Liver (tissue), 9 donors: ENCODE data around the gene EGFLAM. TPM values are rescaled to one million over a fixed set of nuclear protein-coding genes. Genes with fewer than 3 reads are reported as not detected.

Source experiments
- DNase-seq: peaks from one replicate; pipeline ENCODE4 v3.0.0-alpha.2; 2017; ENCODE audit warnings: low spot score
- H3K27ac ChIP-seq, 2 donors: one replicate each; pipeline ENCODE4 v1.7.0; 2013; ENCODE audit warnings: inconsistent platforms in 2 of 2, low read length in 2 of 2, control low read depth in 1 of 2, low read depth in 1 of 2, mild to moderate bottlenecking in 1 of 2
- H3K27me3 ChIP-seq, 4 donors: one replicate each; pipeline versions ENCODE4 v1.6.1 to v1.7.0; 2013; ENCODE audit warnings: low read length in 3 of 4, inconsistent platforms in 1 of 4, mild to moderate bottlenecking in 1 of 4, moderate library complexity in 1 of 4; ENCODE audit not compliant: control insufficient read depth in 4 of 4, insufficient read depth in 4 of 4
- H3K36me3 ChIP-seq, 4 donors: one replicate each; pipeline versions ENCODE4 v1.6.1 to v1.7.0; 2013; ENCODE audit warnings: low read length in 3 of 4, mild to moderate bottlenecking in 3 of 4, low read depth in 1 of 4, moderate library complexity in 1 of 4; ENCODE audit not compliant: control insufficient read depth in 4 of 4, insufficient read depth in 3 of 4
- H3K4me1 ChIP-seq, 4 donors: one replicate each; pipeline versions ENCODE4 v1.6.1 to v1.7.0; 2013; ENCODE audit warnings: low read length in 3 of 4, mild to moderate bottlenecking in 3 of 4, moderate library complexity in 1 of 4; ENCODE audit not compliant: control insufficient read depth in 4 of 4, insufficient read depth in 4 of 4
- H3K4me3 ChIP-seq, 3 donors: one replicate each; pipeline versions ENCODE4 v1.6.1 to v1.7.0; 2013; ENCODE audit warnings: low read length in 3 of 3, control low read depth in 1 of 3, low read depth in 1 of 3, mild to moderate bottlenecking in 1 of 3
- H3K9ac ChIP-seq, 2 donors: one replicate each; pipeline ENCODE4 v1.7.0; 2013; ENCODE audit warnings: low read length in 2 of 2, mild to moderate bottlenecking in 2 of 2, moderate library complexity in 2 of 2, control low read depth in 1 of 2, low read depth in 1 of 2
- H3K9me3 ChIP-seq, 4 donors: one replicate each; pipeline versions ENCODE4 v1.6.1 to v1.7.0; 2013; ENCODE audit warnings: low read length in 3 of 4; ENCODE audit not compliant: control insufficient read depth in 4 of 4
- CTCF ChIP-seq: fragments of 150-350 bp; IDR thresholded peaks from 2 replicates; pipeline ENCODE4 v1.5.1; 2017; ENCODE audit warnings: improper control_type of control experiment, low read depth, low read length; ENCODE audit not compliant: missing input control
- EGR1 ChIP-seq, 2 donors: IDR thresholded peaks; 2 replicates each; pipeline ENCODE4 v1.6.1; 2016 to 2018; ENCODE audit warnings: antibody characterized with exemption in 2 of 2, low read depth in 2 of 2
- FOXA2 ChIP-seq: IDR thresholded peaks from 2 replicates; pipeline ENCODE4 v1.6.1; 2016; ENCODE audit warnings: antibody characterized with exemption
- GABPA ChIP-seq, 2 donors: IDR thresholded peaks in 1 of 2; conservative IDR thresholded peaks in 1 of 2; 2 replicates each; pipeline ENCODE4 v1.6.1; 2016; ENCODE audit warnings: antibody characterized with exemption in 2 of 2, mild to moderate bottlenecking in 1 of 2, moderate library complexity in 1 of 2
- HNF4A ChIP-seq, 2 donors: conservative IDR thresholded peaks; 2 replicates each; pipeline ENCODE4 v1.6.1; 2016; ENCODE audit warnings: antibody characterized with exemption in 2 of 2, mild to moderate bottlenecking in 2 of 2
- HNF4G ChIP-seq: IDR thresholded peaks from 2 replicates; pipeline ENCODE4 v1.6.1; 2016; ENCODE audit warnings: antibody characterized with exemption
- JUND ChIP-seq, 2 donors: IDR thresholded peaks; 2 replicates each; pipeline ENCODE4 v1.6.1; 2016; ENCODE audit warnings: antibody characterized with exemption in 2 of 2
- RAD21 ChIP-seq, 2 donors: IDR thresholded peaks; 2 replicates each; pipeline ENCODE4 v1.6.1; 2016; ENCODE audit warnings: antibody characterized with exemption in 2 of 2, mild to moderate bottlenecking in 2 of 2
- REST ChIP-seq: IDR thresholded peaks from 2 replicates; pipeline ENCODE4 v1.6.1; 2016; ENCODE audit warnings: antibody characterized with exemption, mild to moderate bottlenecking
- SP1 ChIP-seq: IDR thresholded peaks from 2 replicates; pipeline ENCODE4 v1.6.1; 2018; ENCODE audit warnings: antibody characterized with exemption, mild to moderate bottlenecking
- TAF1 ChIP-seq: conservative IDR thresholded peaks from 2 replicates; pipeline ENCODE4 v1.6.1; 2016; ENCODE audit warnings: antibody characterized with exemption, mild to moderate bottlenecking
- YY1 ChIP-seq: IDR thresholded peaks from 2 replicates; pipeline ENCODE4 v1.6.1; 2016; ENCODE audit warnings: antibody characterized with exemption, mild to moderate bottlenecking
- WGBS: extraction: QIAGEN DNeasy Blood & Tissue Kit; methylation state at CpG from one replicate; pipeline ENCODE4 v1.1.7; 2013; 5-methylcytosine and 5-hydroxymethylcytosine counted together
- polyA plus RNA-seq, 2 donors: library from polyadenylated mRNA; stranded (reverse) in 1 of 2; unstranded in 1 of 2; fragments of 200-250 nt in 1 of 2; fragments of >200 nt in 1 of 2; fragmentation: Nextera tagmentation in 1 of 2; extraction: Ambion mirVana in 1 of 2; gene quantifications; one replicate each; pipeline versions ENCODE4 v1.2.1 to v1.2.3, GENCODE V29; 2013 to 2015
- total RNA-seq, 2 donors: library from RNA; depleted of rRNA; stranded (reverse); fragments of >200 nt; gene quantifications; one replicate each; pipeline ENCODE4 v1.2.3, GENCODE V29; 2014
- TF ChIP-seq, protein P1 (sequence below): IDR thresholded peaks from 2 replicates; pipeline ENCODE4 v1.6.1; 2016; ENCODE audit warnings: antibody characterized with exemption
- donor health status: healthy.
- donor health status: healthy.
- donor health status: healthy.
- donor health status: healthy.
- donor health status: healthy.

EGFLAM gene
- total and polyA plus RNA-seq, 4 donors: 1.1 to 4.9 (median 1.9) TPM

GRCh38 chr5:38404667-38405276 lies 146.4 kb downstream of the EGFLAM start:
- Histone ChIP-seq H3K9me3 (no peaks in the 10 kb centered on the region), H3K27ac (no peak overlapping the region), H3K36me3 (no peaks in the 10 kb centered on the region), H3K27me3 (no peaks in the 10 kb centered on the region), H3K4me1 (no peaks in the 10 kb centered on the region), H3K4me3 (no peak overlapping the region), H3K9ac (no peak overlapping the region)
- WGBS: 54% methylated on average over 4 of the region's 4 CpGs
- TF ChIP-seq RAD21 (IDR thresholded peaks at IDR 0.05): peak; percentile 62 to 80
- peak in 1 of 2 donors; percentile 21 for TF ChIP-seq HNF4A (conservative IDR thresholded peaks at IDR 0.05)
- no peak for TF ChIP-seq YY1
- TF ChIP-seq CTCF: peak; percentile 41
- DNase-seq: peak; percentile 37

- Histone ChIP-seq H3K4me1 (no peaks in the 10 kb centered on the region), H3K9ac (no peak overlapping the region), H3K36me3 (no peaks in the 10 kb centered on the region), H3K4me3 (no peak overlapping the region), H3K27ac (no peak overlapping the region), H3K9me3 (no peaks in the 10 kb centered on the region), H3K27me3 (no peaks in the 10 kb centered on the region)
- WGBS: 88% methylated on average over 9 of the region's 9 CpGs
- TF ChIP-seq REST: no peak
- TF ChIP-seq JUND (IDR thresholded peaks at IDR 0.05): no peak
- TF ChIP-seq YY1: no peak
- no peak for TF ChIP-seq CTCF
- TF ChIP-seq HNF4G: no peak
- no peak for TF ChIP-seq FOXA2
- no peak for TF ChIP-seq GABPA (IDR thresholded peaks at IDR 0.05 in 1 of 2, conservative IDR thresholded peaks at IDR 0.05 in 1 of 2)
- TF ChIP-seq EGR1 (IDR thresholded peaks at IDR 0.05; ENCODE audit: low read depth in 2 of 2): no peak
- TF ChIP-seq TAF1: no peak
- TF ChIP-seq, protein P1, sequence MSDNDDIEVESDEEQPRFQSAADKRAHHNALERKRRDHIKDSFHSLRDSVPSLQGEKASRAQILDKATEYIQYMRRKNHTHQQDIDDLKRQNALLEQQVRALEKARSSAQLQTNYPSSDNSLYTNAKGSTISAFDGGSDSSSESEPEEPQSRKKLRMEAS: no peak
- no peak for TF ChIP-seq SP1
- DNase-seq: no peak
These were observed 150.3 kb downstream of the EGFLAM start for GRCh38 chr5:38408446-38409198.
